Ovary (tissue), 3 donors: Measurements from ENCODE around the gene STRIP1.

Experiments
- CTCF ChIP-seq, 3 donors: fragments of 450-650 bp in 2 of 3; fragments of 200-600 bp in 1 of 3; IDR thresholded peaks; one replicate each; pipeline versions ENCODE4 v1.5.1 to v1.8.0; 2016 to 2022; ENCODE audit warnings: antibody characterized with exemption in 3 of 3, mild to moderate bottlenecking in 1 of 3
- EP300 ChIP-seq: sonication (generic); formaldehyde crosslinking; IDR thresholded peaks from one replicate; pipeline ENCODE4 v1.6.1; 2017; ENCODE audit warnings: antibody characterized with exemption
- POLR2A ChIP-seq: fragments of 450-650 bp; IDR thresholded peaks from one replicate; pipeline ENCODE4 v1.6.1; 2017; ENCODE audit warnings: antibody characterized with exemption, mild to moderate bottlenecking, moderate library complexity
- donor health status: DM: no; HTN: no; CAD: no.

DNA sequence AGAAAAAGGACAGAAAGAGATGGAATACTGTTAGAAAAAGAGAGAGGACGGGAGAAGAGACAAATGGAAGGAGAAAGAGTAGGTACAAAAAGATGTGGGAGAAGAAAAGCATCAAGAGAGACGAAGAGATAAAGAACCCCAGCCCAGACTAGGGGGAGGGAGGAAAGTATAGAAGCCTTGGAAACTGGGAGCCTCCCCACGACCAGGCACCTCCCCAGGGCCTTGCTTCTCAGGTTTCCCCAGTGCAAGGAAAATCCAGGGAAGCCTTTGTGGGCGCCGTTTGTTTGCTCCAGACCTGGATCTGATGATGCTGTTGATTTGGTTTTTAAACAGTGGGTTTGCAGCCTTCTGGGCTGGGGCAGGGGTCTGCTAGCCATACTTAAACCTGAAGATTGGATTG lies 51.2 kb downstream of the STRIP1 start:
- TF ChIP-seq CTCF (IDR thresholded peaks at IDR 0.05) (no peak), POLR2A (no peak), EP300 (no peak)
